Osteocyte (in vitro differentiated cells): Measurements from ENCODE around the gene TUBGCP3. TPM values are rescaled to one million over a fixed set of nuclear protein-coding genes. Genes with fewer than 3 reads are reported as not detected.
"Not testable (repeated sequence)": the region's sequence is repeated elsewhere in the genome, so short reads cannot be mapped to it uniquely, and the experiment has no call there.

Source experiments
- DNase-seq: peaks from one replicate; pipeline ENCODE4 v3.0.0; 2021; ENCODE audit warnings: mixed read lengths; ENCODE audit not compliant: unreplicated experiment; ENCODE audit errors: extremely low spot score
- H3K27ac Mint-ChIP-seq: one replicate; pipeline ENCODE4 v1.8.0; 2021; ENCODE audit warnings: mild to moderate bottlenecking, mixed read lengths; ENCODE audit not compliant: unreplicated experiment
- H3K27me3 Mint-ChIP-seq: one replicate; pipeline ENCODE4 v1.8.0; 2021; ENCODE audit warnings: mixed read lengths; ENCODE audit not compliant: unreplicated experiment
- H3K36me3 Mint-ChIP-seq: one replicate; pipeline ENCODE4 v1.8.0; 2021; ENCODE audit warnings: mixed read lengths; ENCODE audit not compliant: unreplicated experiment
- H3K4me1 Mint-ChIP-seq: one replicate; pipeline ENCODE4 v1.8.0; 2021; ENCODE audit warnings: mixed read lengths; ENCODE audit not compliant: unreplicated experiment
- H3K4me3 Mint-ChIP-seq: one replicate; pipeline ENCODE4 v1.8.0; 2021; ENCODE audit warnings: mild to moderate bottlenecking, moderate library complexity, mixed read lengths; ENCODE audit not compliant: unreplicated experiment
- H3K9me3 Mint-ChIP-seq: one replicate; pipeline ENCODE4 v1.8.0; 2021; ENCODE audit warnings: mixed read lengths; ENCODE audit not compliant: unreplicated experiment
- total RNA-seq: library from RNA; stranded (reverse); gene quantifications from 2 replicates; pipeline ENCODE4 v1.2.1, GENCODE V29; 2021
- TF ChIP-seq, protein P1 (sequence below): fragments of 200-600 bp; sonication (generic); IDR thresholded peaks from 2 replicates; pipeline ENCODE4 v1.5.0; 2021; ENCODE audit warnings: antibody characterized with exemption, mild to moderate bottlenecking, moderate library complexity

Gene TUBGCP3
- total RNA-seq, 1 donor from 2014 or later = 26.1 TPM

DNA sequence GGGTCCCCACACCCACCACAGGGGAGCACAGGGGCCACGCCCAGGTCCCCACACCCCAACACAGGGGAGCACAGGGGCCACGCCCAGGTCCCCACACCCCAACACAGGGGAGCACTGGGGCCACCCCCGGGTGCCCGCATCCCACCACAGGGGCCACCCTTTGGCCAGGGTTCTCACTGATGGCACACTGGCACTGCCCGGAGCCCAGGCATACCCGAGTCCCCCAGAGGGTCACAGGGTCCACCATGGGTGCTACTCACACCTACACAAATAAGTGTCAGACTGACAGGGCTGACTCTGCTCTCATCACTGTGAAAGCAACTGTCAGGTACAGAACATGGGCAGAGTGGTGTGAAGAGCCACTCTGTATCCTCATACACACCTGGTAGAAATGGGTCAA is 98.8 kb downstream of the TUBGCP3 start:
- peak; percentile 75 for DNase-seq
- H3K4me3 Mint-ChIP-seq = no peak overlapping the region
- peaks cover 10% of the 10 kb centered on the region for H3K36me3 Mint-ChIP-seq
- TF ChIP-seq, protein P1, sequence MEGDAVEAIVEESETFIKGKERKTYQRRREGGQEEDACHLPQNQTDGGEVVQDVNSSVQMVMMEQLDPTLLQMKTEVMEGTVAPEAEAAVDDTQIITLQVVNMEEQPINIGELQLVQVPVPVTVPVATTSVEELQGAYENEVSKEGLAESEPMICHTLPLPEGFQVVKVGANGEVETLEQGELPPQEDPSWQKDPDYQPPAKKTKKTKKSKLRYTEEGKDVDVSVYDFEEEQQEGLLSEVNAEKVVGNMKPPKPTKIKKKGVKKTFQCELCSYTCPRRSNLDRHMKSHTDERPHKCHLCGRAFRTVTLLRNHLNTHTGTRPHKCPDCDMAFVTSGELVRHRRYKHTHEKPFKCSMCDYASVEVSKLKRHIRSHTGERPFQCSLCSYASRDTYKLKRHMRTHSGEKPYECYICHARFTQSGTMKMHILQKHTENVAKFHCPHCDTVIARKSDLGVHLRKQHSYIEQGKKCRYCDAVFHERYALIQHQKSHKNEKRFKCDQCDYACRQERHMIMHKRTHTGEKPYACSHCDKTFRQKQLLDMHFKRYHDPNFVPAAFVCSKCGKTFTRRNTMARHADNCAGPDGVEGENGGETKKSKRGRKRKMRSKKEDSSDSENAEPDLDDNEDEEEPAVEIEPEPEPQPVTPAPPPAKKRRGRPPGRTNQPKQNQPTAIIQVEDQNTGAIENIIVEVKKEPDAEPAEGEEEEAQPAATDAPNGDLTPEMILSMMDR = no peak
- H3K27me3 Mint-ChIP-seq = no peaks in the 10 kb centered on the region
- no peaks in the 10 kb centered on the region for H3K4me1 Mint-ChIP-seq
- no peaks in the 10 kb centered on the region for H3K9me3 Mint-ChIP-seq
- no peak overlapping the region for H3K27ac Mint-ChIP-seq

DNA sequence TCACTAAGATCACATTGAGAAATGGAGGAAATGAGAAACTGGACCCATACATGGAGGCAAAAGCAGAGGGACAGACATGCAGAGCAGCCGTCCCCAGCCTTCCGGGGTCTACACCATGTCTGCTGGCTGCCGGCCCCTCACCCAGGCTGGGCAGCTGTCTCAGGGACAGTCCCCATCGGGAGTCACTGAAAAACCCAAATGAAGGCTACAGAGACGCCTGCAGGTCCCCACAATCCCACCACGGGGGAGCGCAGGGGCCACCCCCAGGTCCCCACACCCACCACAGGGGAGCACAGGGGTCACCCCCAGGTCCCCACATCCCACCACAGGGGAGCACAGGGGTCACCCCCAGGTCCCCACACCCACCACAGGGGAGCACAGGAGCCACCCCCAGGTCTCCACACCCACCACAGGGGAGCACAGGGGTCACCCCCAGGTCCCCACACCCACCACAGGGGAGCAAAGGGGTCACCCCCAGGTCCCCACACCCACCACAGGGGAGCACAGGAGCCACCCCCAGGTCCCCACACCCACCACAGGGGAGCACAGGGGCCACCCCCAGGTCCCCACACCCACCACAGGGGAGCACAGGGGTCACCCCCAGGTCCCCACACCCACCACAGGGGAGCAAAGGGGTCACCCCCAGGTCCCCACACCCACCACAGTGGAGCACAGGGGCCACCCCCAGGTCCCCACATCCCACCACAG is 99.5 kb downstream of the TUBGCP3 start:
- DNase-seq = peak; percentile 64
- H3K9me3 Mint-ChIP-seq = not testable (repeated sequence)

DNA sequence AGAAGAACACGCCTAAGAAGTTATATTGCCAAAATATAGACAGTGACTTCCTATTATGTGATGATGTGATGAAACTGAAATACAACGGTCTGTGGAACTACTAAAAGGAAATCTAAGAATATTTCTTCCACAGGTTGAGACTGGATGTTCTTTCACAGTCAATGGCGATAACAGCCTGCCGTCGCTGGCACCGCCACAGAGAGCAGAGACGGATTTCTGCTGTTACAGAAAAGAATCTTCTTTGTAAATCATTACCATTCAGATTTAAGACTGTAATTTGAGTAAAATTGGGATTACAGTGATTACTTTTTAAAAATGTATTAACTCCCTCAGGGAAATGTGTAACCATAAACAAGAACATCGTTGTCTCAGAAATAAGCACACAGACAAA is 100.8 kb downstream of the TUBGCP3 start:
- DNase-seq = peak; percentile 23
- H3K27me3 Mint-ChIP-seq = no peaks in the 10 kb centered on the region

More for the DNA sequence above, 99.5 kb downstream of the TUBGCP3 start:
- not testable (repeated sequence) for H3K4me1 Mint-ChIP-seq, H3K27ac Mint-ChIP-seq, H3K27me3 Mint-ChIP-seq, H3K4me3 Mint-ChIP-seq
- H3K36me3 Mint-ChIP-seq = peaks cover 14% of the 10 kb centered on the region

DNA sequence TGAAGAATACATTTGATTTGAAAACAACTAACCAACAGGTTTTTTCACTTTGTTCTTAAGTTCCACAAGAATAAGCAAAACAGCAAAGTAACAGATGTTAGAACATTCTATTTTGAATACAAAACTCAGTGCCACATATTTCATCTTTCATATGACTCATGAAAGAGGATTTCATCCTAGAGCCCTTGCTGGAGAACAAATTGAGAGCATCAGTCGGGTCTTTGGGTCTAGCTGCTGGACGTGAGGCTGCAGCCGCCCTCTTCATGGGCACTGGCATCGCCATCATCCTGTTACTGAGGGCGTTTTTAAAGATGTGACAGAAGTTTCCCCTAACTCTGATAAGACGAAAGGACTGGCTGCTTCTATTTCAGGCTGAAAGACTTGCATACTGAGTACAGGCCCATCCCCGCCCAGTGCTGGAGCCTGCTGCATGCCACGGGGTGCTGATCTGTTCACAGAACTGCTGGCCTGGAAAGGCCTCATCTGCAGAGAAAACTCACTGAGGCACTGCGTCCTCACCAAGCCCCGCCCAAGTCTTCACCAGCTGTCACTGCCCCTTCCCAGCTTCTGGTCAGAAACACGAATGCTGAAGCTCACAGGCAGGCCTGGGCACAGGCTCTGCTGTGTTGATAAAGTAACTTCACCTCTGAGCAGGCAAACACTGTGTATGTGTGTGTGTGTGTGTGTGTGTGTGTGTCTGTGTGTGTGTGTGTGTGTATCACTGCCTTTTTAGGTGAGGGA is 101.4 kb downstream of the TUBGCP3 start:
- Mint-ChIP-seq H3K4me1 (no peaks in the 10 kb centered on the region), H3K27ac (no peak overlapping the region)
- TF ChIP-seq, protein P1 = no peak

More for the DNA sequence above, 100.8 kb downstream of the TUBGCP3 start:
- TF ChIP-seq, protein P1 = no peak
- peaks cover 8% of the 10 kb centered on the region for H3K9me3 Mint-ChIP-seq
- no peaks in the 10 kb centered on the region for H3K4me1 Mint-ChIP-seq
- no peak overlapping the region for H3K4me3 Mint-ChIP-seq
- H3K27ac Mint-ChIP-seq = no peak overlapping the region
- peaks cover 24% of the 10 kb centered on the region for H3K36me3 Mint-ChIP-seq

DNA sequence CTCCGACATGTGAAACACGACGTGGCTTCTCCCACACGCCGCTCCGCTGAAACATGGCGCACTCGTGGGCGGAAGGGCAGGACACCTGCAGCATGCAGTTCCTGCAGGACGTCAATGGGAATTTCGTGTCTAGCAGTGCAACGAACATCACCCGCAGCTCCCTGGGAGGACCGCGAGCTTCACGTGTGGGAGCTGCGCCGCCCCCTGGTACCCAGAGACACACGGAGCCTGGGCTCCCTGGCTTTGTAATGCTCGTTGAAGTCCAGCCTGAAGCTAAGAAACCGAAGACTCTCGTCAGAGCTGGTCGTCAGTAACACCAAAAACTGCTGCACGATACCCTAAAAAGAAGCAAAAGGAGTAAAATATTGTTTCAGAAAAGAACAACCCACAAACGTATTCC is 102.1 kb downstream of the TUBGCP3 start:
- Mint-ChIP-seq H3K9me3 (peaks cover 19% of the 10 kb centered on the region), H3K36me3 (peaks cover 24% of the 10 kb centered on the region)
- not testable (repeated sequence) for DNase-seq, H3K4me1 Mint-ChIP-seq, H3K27me3 Mint-ChIP-seq, H3K27ac Mint-ChIP-seq, H3K4me3 Mint-ChIP-seq

More for the DNA sequence above, 101.4 kb downstream of the TUBGCP3 start:
- peak; percentile 80 for DNase-seq
- Mint-ChIP-seq H3K4me3 (no peak overlapping the region), H3K27me3 (no peaks in the 10 kb centered on the region), H3K9me3 (peaks cover 12% of the 10 kb centered on the region), H3K36me3 (peaks cover 24% of the 10 kb centered on the region)

DNA sequence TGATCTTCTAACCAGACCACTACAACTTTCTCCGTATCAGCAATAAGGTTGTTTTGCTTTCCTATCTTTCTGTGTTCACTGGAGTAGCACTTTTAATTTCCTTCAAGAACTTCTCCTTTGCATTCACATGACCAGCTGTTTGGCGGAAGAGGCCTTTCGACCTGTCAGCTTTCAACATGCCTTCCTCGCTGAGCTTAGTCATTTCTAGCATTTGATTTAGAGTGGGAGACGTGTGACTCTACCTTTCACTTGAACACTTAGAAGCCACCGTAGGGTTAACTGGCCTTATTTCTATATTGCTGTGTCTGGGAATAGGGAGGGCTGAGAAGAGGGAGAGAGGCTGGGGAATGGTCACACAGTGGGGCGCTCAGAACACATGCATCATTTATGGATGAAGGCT is 104.7 kb downstream of the TUBGCP3 start:
- Mint-ChIP-seq H3K4me3 (no peak overlapping the region), H3K27ac (no peak overlapping the region), H3K27me3 (no peaks in the 10 kb centered on the region), H3K9me3 (peaks cover 27% of the 10 kb centered on the region), H3K36me3 (peaks cover 22% of the 10 kb centered on the region), H3K4me1 (no peaks in the 10 kb centered on the region)
- TF ChIP-seq, protein P1 = no peak
- no peak for DNase-seq
